HS-5 (cell line): Measurements from ENCODE around the gene ZNF688.
A peak's percentile ranks its signal among the peaks of the same experiment; 100 is the strongest.

ENCODE experiments used
- DNase-seq: peaks from one replicate; pipeline ENCODE4 v3.0.0-alpha.2; 2012; ENCODE audit warnings: low read depth

ZNF688 gene

GRCh38 chr16:30585400-30586191 lies 14.1 kb upstream of the ZNF688 start, which contains the start of gene ZNF785:
Gene ZNF785 (minus strand): TSS chr16:30585697. CDS start chr16:30585611, 86 bp downstream.
- peak; percentile 97 for DNase-seq

- no peak for DNase-seq
These were observed 13.5 kb upstream of the ZNF688 start for GRCh38 chr16:30585022-30585399.

DNA sequence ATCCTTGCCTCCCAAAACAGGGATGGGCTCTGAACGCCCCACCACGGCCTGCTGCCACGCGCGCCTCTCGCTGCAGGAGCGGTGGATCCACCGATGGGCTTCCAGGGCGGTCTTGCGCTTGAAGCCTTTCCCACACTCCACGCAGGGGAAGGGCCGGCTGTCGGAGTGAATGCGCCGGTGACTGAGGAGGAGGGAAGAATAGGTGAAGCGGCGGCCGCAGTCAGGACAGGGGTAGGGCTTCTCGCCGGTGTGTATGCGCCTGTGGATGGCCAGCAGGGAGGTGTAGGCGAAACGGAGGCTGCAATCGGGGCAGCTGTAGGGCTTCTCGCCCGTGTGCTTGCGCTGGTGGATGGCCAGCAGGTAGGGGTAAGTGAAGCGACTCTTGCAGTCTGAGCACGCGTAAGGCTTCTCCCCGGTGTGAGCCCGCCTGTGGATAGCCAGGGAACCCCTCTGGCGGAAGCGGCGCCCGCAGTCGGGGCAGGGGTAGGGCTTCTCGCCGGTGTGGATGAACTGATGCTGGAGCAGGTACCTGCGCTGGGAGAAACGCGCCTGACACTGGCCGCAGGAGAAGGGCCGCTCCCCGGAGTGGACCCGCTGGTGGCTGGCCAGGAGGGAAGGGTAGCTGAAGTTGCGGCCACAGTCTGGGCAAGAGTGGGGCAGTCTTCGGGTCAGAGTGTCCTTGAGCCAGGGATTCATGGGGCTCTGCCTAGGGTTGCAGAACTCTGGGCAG lies 11.3 kb upstream of the ZNF688 start:
- no peak for DNase-seq

DNA sequence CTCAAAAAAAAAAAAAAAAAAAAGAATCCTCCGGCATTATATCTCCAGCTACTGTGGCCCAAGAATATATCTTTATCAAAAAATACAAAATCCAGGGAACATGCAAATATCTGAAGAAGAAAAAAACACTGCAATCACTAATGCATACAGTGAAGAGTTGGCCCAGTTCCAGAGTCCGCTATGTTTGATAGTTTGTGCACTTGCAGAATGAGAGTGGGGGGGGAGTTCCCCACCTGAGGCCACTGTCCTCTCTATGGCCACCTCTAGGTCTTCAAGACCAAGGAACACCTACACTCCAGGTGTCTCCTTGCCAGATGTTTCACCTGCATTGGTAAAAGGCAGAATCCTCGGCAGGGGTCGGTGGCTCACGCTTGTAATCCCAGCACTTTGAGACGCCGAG lies 9.9 kb upstream of the ZNF688 start:
- no peak for DNase-seq

DNA sequence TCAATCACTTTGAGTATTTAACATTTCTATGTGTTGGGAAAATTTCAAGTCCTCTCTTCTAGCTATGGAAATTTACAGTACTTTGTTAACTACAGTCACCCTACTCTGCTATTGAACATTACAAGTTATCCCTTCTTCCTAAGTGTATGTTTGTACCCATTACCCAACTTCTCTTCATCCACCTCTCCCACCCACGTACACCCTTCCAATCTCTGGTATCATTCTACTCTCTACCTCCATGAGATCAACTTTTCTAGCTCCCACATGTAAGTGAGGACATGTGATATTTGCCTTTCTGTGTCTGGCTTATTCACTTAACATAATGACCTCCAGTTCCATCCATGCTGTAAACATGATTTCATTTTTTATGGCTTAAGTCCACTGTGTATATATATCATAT lies 3.2 kb upstream of the ZNF688 start:
- DNase-seq = no peak

DNA sequence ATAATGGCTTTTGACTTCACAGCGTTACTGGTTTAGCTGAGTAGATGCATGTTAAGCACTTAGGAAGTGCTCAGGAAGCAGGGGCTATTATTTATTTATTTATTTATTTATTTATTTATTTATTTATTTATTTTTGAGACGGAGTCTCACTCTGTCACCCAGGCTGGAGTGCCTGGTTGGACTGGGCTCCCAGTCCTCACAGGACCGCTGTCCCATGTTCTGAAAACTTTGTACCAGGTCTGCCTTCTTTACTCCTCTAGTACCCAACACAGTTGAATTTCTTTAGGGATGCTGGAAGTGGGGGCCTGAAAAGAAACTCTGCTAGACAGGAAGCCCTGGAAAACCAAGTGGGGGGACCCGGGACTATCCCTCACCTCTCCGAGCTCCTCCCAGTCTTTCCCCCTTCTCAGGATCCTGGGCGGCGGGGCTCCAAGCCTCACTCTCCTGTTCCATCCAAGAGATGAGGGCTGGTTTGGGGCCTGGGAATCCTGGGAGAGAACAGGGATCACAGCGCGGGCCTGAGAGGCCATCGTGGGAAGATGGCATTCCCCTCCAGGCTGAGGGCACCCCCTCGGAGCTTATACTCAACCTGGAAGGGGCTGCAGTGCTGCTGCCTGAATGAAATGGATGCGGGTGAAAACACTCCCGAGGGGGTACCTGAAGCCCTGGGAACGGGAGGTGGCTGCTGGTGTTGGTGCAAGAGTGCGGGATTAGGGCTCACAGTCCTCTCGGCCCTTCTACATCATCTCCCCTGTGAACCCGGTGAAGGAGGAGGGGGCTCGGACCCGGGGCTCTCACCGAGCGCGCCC lies 674 bp downstream of the ZNF688 start:
- DNase-seq = no peak

DNA sequence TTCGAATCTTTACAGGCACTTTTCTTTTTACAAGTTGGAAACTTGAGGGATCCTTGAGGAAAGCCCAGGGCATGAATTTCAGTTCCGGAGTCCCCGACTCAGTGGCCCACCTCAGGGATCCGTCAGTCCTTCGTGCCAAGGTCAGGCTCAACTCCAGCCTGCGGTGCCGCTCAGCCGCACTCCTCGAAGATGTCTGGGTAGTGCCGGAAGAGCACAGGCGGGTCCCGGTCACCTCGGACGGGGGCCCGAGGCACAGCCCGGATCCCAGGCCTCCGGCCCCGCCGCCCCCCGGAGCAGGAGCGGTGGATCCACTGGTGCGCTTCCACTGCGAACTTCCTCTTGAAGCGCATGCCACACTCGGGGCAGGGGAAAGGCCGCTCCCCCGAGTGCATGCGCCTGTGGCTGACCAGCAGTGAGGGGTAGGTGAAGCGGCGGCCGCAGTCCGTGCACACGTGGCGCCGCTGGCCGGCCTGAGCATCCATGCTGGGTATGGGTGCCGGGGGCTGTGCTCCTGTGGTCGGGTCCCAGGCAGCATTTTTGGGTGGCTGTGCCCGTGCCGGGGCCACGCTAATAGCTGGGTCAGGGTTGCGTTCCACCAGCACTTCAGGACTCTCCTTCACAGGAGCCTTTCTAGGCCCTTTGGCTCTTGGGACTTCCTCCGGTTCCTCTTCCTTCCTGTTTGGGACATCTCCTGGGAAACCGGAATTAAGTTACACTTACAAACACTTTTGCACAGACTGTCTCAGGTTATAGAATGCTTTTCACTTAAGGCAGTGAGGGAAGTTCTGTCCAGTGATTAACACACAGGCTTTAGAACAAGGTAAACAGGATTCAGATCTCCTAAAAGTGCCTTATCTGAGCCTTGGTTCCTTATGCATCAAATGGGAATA lies 1.5 kb downstream of the ZNF688 start:
- no peak for DNase-seq

DNA sequence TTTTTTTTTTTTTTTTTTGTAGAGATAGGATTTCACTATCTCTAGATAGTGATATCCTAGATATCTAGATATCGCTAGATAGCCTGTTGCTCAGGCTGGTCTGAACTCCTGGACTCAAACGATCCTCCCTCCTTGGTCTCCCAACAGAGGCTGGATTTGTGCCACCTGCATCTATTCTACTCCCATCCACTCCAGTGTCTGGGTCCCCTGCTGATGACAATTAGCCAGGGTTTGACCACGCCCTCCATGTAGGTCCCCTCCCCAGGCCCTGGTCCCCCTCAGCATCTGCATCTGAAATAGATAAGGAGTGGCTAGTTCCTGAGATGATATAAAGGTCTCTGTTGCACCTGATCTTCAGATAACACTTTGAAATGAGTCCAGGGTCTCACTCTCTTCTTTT lies 2.2 kb downstream of the ZNF688 start:
- DNase-seq = no peak

DNA sequence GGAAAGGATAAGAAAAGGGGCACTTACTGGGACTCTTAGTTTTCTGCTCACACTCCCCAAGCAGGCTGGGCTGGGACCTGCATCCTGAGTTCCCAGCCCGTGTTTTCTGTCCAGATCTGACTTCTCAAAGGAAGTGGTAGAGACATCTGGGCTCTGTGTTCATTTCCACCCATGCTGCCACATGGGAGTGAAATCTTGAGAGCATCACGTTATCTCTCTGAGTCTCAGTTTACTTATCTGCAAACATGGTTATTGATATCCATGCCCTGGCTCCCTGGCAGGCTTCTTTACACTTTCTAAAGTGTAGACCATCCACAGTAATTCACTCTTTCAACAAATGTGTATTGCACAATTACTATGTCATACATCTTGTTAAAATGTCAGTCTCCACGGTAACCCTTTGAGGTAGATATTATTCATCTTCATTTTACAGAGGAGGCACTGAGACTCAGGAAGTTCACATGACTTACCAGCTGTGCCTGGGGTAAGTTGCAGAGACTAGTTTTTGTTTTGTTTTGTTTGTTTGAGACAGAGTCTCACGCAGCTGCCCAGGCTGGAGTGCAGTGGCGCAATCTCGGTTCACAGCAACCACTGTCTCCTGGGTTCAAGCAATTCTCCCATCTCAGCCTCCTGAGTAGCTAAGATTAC lies 3.4 kb downstream of the ZNF688 start:
- DNase-seq = peak; percentile 62

- no peak for DNase-seq
These were observed 4.1 kb downstream of the ZNF688 start for GRCh38 chr16:30567160-30567990.

DNA sequence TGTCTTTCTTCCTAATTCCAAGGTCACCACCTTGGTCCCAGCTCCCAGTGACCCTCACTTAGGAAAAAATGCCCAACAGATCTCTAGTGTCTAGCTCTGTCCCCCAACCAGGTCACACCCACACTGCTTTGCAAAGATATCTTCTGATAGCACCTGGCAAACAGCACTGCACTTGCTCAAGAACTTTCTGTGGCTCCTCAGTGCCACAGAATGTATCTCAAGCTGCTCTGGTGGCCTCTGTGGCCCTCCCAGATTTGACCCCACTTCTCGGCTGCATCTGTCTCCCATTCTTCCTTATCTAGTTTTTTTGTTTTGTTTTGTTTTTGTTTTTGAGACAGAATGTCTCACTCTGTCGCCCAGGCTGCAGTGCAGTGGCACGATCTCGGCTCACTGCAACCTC lies 5.0 kb downstream of the ZNF688 start:
- DNase-seq = no peak

GRCh38 chr16:30565984-30566383 lies 5.5 kb downstream of the ZNF688 start:
- DNase-seq = no peak

- DNase-seq = no peak
These were observed 6.0 kb downstream of the ZNF688 start for GRCh38 chr16:30565526-30565925.

- DNase-seq = no peak
These were observed 9.5 kb downstream of the ZNF688 start for GRCh38 chr16:30562021-30562420.

- DNase-seq = no peak
These were observed 10.3 kb downstream of the ZNF688 start for GRCh38 chr16:30561089-30561816.

- no peak for DNase-seq
These were observed 11.8 kb downstream of the ZNF688 start for GRCh38 chr16:30559690-30560089.

DNA sequence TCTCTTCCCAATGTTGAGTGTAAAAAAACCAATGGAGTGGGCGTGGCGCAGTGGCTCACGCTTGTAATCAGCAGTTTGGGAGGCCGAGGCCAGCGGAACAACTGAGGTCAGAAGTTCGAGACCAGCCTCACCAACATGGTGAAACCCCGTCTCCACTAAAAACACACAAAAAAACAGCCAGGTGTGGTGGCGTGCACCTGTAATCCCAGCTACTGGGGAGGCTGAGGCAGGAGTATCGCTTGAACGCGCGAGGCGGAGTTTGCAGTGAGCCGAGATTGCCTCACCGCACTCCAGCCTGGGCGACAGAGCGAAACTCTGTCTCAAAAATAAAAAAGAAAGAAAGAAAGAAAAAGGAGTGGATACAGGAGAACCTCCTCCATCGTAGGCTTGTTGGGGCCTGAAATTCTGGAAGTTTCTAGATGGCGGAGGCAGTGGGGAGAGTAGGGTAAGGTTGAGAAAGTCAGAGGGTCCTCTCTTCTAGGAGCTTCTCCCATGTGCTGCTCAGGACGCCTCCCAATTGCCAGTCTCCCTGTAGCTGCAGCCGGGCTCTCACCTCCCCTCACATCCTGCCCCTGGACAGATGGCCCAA lies 12.6 kb downstream of the ZNF688 start:
- DNase-seq = no peak

DNA sequence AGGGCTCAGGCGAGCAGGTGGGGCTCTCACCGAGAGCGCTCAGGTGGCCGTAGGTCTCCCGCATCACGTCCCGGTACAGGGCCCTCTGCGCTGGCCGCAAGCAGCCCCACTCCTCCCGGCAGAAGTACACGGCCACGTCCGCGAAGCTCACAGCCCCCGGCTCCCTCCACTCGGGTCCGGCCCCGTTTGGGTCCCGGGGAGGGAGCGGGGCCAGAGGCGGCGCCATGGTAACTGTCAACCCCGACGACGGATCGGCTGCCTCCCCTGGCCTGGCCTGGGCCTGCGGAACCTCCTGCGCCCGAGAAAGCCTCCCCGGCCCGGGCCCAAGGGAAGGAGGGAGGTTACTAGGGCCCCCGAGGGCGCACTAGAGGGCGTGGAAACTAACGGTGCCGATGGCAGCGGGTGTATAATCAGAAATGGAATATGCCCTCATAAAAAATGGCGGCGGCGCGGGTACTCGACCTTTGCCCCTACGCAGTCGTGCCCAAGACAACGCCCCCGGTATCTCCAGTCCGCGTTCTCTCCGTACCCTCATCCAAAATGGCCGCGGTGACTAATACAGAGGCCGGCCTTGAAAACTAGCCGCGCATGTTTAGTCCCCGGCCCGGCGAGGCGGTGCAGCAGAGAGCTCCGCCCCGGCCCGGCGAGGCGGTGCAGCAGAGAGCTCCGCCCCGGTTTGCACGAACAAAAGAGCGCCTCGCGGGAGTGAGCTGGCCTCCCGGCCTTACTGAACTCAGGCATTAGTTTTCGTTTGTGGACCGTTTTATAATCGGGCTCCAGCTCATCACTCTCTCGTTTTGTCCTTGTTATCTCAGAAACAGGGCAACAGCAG lies 13.3 kb downstream of the ZNF688 start, which contains the start of gene ZNF764:
Gene ZNF764 (minus strand): TSS at position 418 of the 832 bp plus-strand sequence. CDS start 192 bp downstream, at position 226.
- DNase-seq = peak; percentile 90
